Measurements from ENCODE around the gene NRXN3. TPM values are rescaled to one million over a fixed set of nuclear protein-coding genes. Genes with fewer than 3 reads are reported as not detected.

NRXN3 gene
- polyA plus RNA-seq, 1 of the 3 experiments (the other 2 are of a cell fraction) = 1.6 TPM

GRCh38 chr14:79656056-79656455 is 1485.9 kb downstream of the NRXN3 start:
- TF ChIP-seq SIN3A (IDR thresholded peaks at IDR 0.05; ENCODE audit: borderline replicate concordance, low read depth, low read length) (no peak), JUND (IDR thresholded peaks at IDR 0.05) (no peak), EP300 (IDR thresholded peaks at IDR 0.05; ENCODE audit: borderline replicate concordance in 1 of 2, low read depth in 1 of 2, low read length in 1 of 2) (no peak), NFIC (IDR thresholded peaks at IDR 0.05; ENCODE audit: borderline replicate concordance) (no peak), TAF1 (IDR thresholded peaks at IDR 0.05; ENCODE audit: borderline replicate concordance, low read depth, low read length) (no peak), MEF2A (IDR thresholded peaks at IDR 0.05; ENCODE audit: borderline replicate concordance, low read depth) (no peak), EZH2phosphoT487 (IDR thresholded peaks at IDR 0.05; ENCODE audit: borderline replicate concordance, low read depth) (no peak), GATA2 (CRISPR knock-in tag; IDR thresholded peaks at IDR 0.05) (no peak), CHD2 (IDR thresholded peaks at IDR 0.05; ENCODE audit: low read length, partially characterized antibody) (no peak), SMC3 (IDR thresholded peaks at IDR 0.05; ENCODE audit: low read depth, low read length) (no peak), RCOR1 (IDR thresholded peaks at IDR 0.05; ENCODE audit: low read length) (no peak), REST (IDR thresholded peaks at IDR 0.05; ENCODE audit: low read depth, low read length) (no peak), RFX5 (IDR thresholded peaks at IDR 0.05; ENCODE audit: low read length) (no peak), RAD21 (IDR thresholded peaks at IDR 0.05; ENCODE audit: low read length) (no peak), FOXJ3 (CRISPR knock-in tag; IDR thresholded peaks at IDR 0.05) (no peak), GABPA (IDR thresholded peaks at IDR 0.05; ENCODE audit: low read depth) (no peak), POLR2AphosphoS5 (IDR thresholded peaks at IDR 0.05; ENCODE audit: low read depth, low read length) (no peak)
- TF ChIP-seq, protein P1, sequence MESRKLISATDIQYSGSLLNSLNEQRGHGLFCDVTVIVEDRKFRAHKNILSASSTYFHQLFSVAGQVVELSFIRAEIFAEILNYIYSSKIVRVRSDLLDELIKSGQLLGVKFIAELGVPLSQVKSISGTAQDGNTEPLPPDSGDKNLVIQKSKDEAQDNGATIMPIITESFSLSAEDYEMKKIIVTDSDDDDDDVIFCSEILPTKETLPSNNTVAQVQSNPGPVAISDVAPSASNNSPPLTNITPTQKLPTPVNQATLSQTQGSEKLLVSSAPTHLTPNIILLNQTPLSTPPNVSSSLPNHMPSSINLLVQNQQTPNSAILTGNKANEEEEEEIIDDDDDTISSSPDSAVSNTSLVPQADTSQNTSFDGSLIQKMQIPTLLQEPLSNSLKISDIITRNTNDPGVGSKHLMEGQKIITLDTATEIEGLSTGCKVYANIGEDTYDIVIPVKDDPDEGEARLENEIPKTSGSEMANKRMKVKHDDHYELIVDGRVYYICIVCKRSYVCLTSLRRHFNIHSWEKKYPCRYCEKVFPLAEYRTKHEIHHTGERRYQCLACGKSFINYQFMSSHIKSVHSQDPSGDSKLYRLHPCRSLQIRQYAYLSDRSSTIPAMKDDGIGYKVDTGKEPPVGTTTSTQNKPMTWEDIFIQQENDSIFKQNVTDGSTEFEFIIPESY (IDR thresholded peaks at IDR 0.05; ENCODE audit: borderline replicate concordance, low read depth) = no peak
- H3K4me3 ChIP-seq (ENCODE audit: low read depth in 2 of 2, low read length in 1 of 2) = no peak overlapping the region
- ChIA-PET CTCF (no interaction called here), POLR2A (no interaction called here)
- no peaks in the 10 kb centered on the region for H3K4me1 ChIP-seq (ENCODE audit: control insufficient read depth in 1 of 2, insufficient read depth in 2 of 2, low read depth in 1 of 2, low read length in 1 of 2)
- no peak for DNase-seq
- H3K27me3 ChIP-seq (ENCODE audit: insufficient read depth) = no peaks in the 10 kb centered on the region
- no peak overlapping the region for H3K9ac ChIP-seq
- H3K27ac ChIP-seq (ENCODE audit: low read depth in 2 of 2, low read length in 1 of 2) = no peak overlapping the region
- H2AFZ ChIP-seq (ENCODE audit: low read depth) = no peak overlapping the region
- H3F3A ChIP-seq (replicated peaks; ENCODE audit: insufficient read depth) = no peaks in the 10 kb centered on the region
- H3K9me2 ChIP-seq = no peaks in the 10 kb centered on the region
- no peaks in the 10 kb centered on the region for H3K79me2 ChIP-seq (ENCODE audit: insufficient read depth)
- no peaks in the 10 kb centered on the region for H4K20me1 ChIP-seq (ENCODE audit: insufficient read depth)
- no peaks in the 10 kb centered on the region for H3K9me3 ChIP-seq
- H3K4me2 ChIP-seq = no peak overlapping the region
- 49% methylated on average over 7 of the region's 7 CpGs for WGBS (ENCODE audit: low lambda C conversion rate)
- no peaks in the 10 kb centered on the region for H3K36me3 ChIP-seq (replicated peaks in 1 of 2; ENCODE audit: control insufficient read depth in 1 of 2, insufficient read depth in 2 of 2, low read length in 1 of 2)

All from SK-N-SH (cell line).